B cell (primary cell): ENCODE data around the gene PLA2G2E. TPM values are rescaled to one million over a fixed set of nuclear protein-coding genes. Genes with fewer than 3 reads are reported as not detected.

Experiments used
- ATAC-seq: fragments of 200-7000 bp; cut with Tn5 transposase; one replicate; pipeline ENCODE4 v1.10.0; 2021; ENCODE audit warnings: low read depth, mild to moderate bottlenecking, moderate number of reproducible peaks, moderate library complexity
- CTCF ChIA-PET: fragments of 350-600 bp; sonication (Branson Sonifier 250); formaldehyde crosslinking; loops from one replicate; lab custom pipeline; 2021; ENCODE audit warnings: antibody characterized with exemption, inconsistent platforms; lab: Charles Lee
- POLR2A ChIA-PET: fragments of 350-600 bp; sonication (Branson Sonifier 250); formaldehyde crosslinking; loops from one replicate; lab custom pipeline; 2021; ENCODE audit warnings: antibody characterized with exemption; lab: Charles Lee
- DNase-seq: peaks from one replicate; pipeline ENCODE4 v3.0.0; 2013
- H2AFZ ChIP-seq: 2 replicates; pipeline ENCODE4 v1.6.1; 2012; ENCODE audit warnings: mild to moderate bottlenecking, low read depth, low read length; ENCODE audit not compliant: insufficient read depth, poor library complexity, severe bottlenecking
- H3K27ac ChIP-seq, 2 donors: 1 replicate in 1 of 2; 2 replicates in 1 of 2; pipeline ENCODE4 v1.5.1; 2012 to 2013; ENCODE audit warnings: low read length in 2 of 2, mild to moderate bottlenecking in 2 of 2, moderate library complexity in 1 of 2
- H3K27me3 ChIP-seq, 4 experiments: fragments of 200-600 bp in 1 of 4; sonication (generic) in 1 of 4; replicated peaks in 1 of 4; 1 replicate in 2 of 4; 2 replicates in 2 of 4; pipeline versions ENCODE4 v1.6.1 to v1.7.0; 2013 to 2016; ENCODE audit warnings: low read length in 3 of 4, mild to moderate bottlenecking in 2 of 4, mixed read lengths in 1 of 4, moderate library complexity in 1 of 4; ENCODE audit not compliant: insufficient read depth in 4 of 4, control insufficient read depth in 3 of 4; ENCODE audit errors: control extremely low read depth in 1 of 4
- H3K36me3 ChIP-seq, 2 experiments: replicated peaks in 1 of 2; 1 replicate in 1 of 2; 2 replicates in 1 of 2; pipeline versions ENCODE4 v1.6.1 to v1.7.1; 2013; ENCODE audit warnings: low read length in 1 of 2; ENCODE audit not compliant: insufficient read depth in 2 of 2, control insufficient read depth in 1 of 2; ENCODE audit errors: control extremely low read depth in 1 of 2, extremely low read depth in 1 of 2
- H3K4me1 ChIP-seq, 2 donors: fragments of 200-600 bp in 1 of 2; sonication (generic) in 1 of 2; 1 replicate in 1 of 2; 2 replicates in 1 of 2; pipeline versions ENCODE4 v1.5.1 to v1.6.1; 2013 to 2017; ENCODE audit warnings: low read length in 2 of 2; ENCODE audit not compliant: control insufficient read depth in 2 of 2, insufficient read depth in 2 of 2
- H3K4me2 ChIP-seq: replicated peaks from 2 replicates; pipeline ENCODE3; 2012; ENCODE audit warnings: mild to moderate bottlenecking, low read depth, low read length; ENCODE audit not compliant: poor library complexity, severe bottlenecking
- H3K4me3 ChIP-seq, 5 experiments: fragments of 200-600 bp in 1 of 5; sonication (generic) in 1 of 5; 1 replicate in 3 of 5; 2 replicates in 2 of 5; pipeline versions ENCODE4 v1.5.1 to v1.7.0; 2011 to 2016; ENCODE audit warnings: low read length in 4 of 5, mild to moderate bottlenecking in 4 of 5, low read depth in 2 of 5, control low read depth in 1 of 5, moderate library complexity in 1 of 5; ENCODE audit not compliant: insufficient read depth in 1 of 5; ENCODE audit errors: control extremely low read depth in 1 of 5, extremely low read depth in 1 of 5
- H3K79me2 ChIP-seq: fragments of 200-600 bp; sonication (generic); one replicate; pipeline ENCODE4 v1.6.0; 2016; ENCODE audit warnings: low read length; ENCODE audit not compliant: control insufficient read depth, insufficient read depth
- H3K9ac ChIP-seq: fragments of 200-600 bp; sonication (generic); 2 replicates; pipeline ENCODE4 v1.6.1; 2017; ENCODE audit warnings: mild to moderate bottlenecking, low read length, moderate library complexity
- H3K9me3 ChIP-seq, 3 donors: one replicate each; pipeline versions ENCODE4 v1.6.1 to v1.7.1; 2013; ENCODE audit warnings: low read length in 2 of 3; ENCODE audit not compliant: control insufficient read depth in 2 of 3, insufficient read depth in 1 of 3; ENCODE audit errors: control extremely low read depth in 1 of 3
- H4K20me1 ChIP-seq: 2 replicates; pipeline ENCODE4 v1.6.0; 2012; ENCODE audit warnings: mild to moderate bottlenecking, low read length; ENCODE audit not compliant: insufficient read depth, control insufficient read depth, poor library complexity, severe bottlenecking
- H3K27ac Mint-ChIP-seq: one replicate; pipeline ENCODE4 v1.8.0; 2021; ENCODE audit warnings: mixed read lengths
- H3K27me3 Mint-ChIP-seq: one replicate; pipeline ENCODE4 v1.8.0; 2021; ENCODE audit warnings: mixed read lengths
- H3K4me1 Mint-ChIP-seq: one replicate; pipeline ENCODE4 v1.8.0; 2021; ENCODE audit warnings: mixed read lengths
- H3K4me3 Mint-ChIP-seq: one replicate; pipeline ENCODE4 v1.8.0; 2021; ENCODE audit warnings: mixed read lengths
- H3K9me3 Mint-ChIP-seq: one replicate; pipeline ENCODE4 v1.8.0; 2022; ENCODE audit warnings: mixed read lengths; ENCODE audit not compliant: insufficient read depth
- CTCF ChIP-seq: fragments of 200-600 bp; IDR thresholded peaks from one replicate; pipeline ENCODE4 v1.8.0; 2022; ENCODE audit warnings: antibody characterized with exemption, mild to moderate bottlenecking
- EZH2 ChIP-seq: IDR thresholded peaks from 2 replicates; pipeline ENCODE4 v1.6.1; 2012; ENCODE audit warnings: borderline replicate concordance, low read depth, mild to moderate bottlenecking, moderate library complexity, low read length; ENCODE audit not compliant: insufficient read depth, poor library complexity, severe bottlenecking
- WGBS: methylation state at CpG from one replicate; pipeline ENCODE4 v1.1.5; 2013; ENCODE audit warnings: missing lambda C conversion rate; ENCODE audit not compliant: insufficient coverage; 5-methylcytosine and 5-hydroxymethylcytosine counted together
- intact Hi-C: fragments of 100-400 bp; cut with micrococcal nuclease; formaldehyde crosslinking; loops from one replicate; pipeline ENCODE4 v1.10.0; 2022
- polyA plus RNA-seq: library from polyadenylated mRNA; depleted of rRNA; stranded (reverse); fragments of >200 nt; gene quantifications from 2 replicates; pipeline ENCODE4 v1.2.3, GENCODE V29; 2012
- total RNA-seq, 2 donors: library from RNA; stranded (reverse); fragments of 120-200 nt in 1 of 2; gene quantifications; 1 replicate in 1 of 2; 2 replicates in 1 of 2; pipeline versions ENCODE4 v1.2.3 to v1.2.4, GENCODE V29; 2013 to 2022

The PLA2G2E gene
- total and polyA plus RNA-seq, 2 donors (not counting 1 experiment from before 2014, with no cell fraction given), result not detected

DNA sequence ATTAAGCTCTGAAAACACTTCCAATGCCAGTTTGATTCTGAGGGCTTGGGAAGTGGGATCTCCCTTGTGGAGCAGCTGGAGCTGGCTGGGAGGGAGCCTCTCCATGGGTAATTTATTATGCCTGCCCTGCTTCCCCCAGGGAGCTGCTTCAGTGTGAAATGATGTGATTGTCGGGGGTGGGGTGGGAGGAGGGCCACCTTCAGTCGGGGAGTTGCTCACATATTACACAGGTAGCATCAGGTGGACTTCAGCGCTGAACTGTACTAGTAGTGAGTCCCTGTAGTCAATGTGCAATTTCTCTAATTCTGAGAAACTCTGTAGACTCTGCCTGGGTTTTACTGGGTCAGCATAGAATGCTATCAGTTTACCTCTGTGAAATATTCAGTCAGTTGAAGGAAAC lies 12.8 kb downstream of the PLA2G2E start:
- no peak overlapping the region for H3K27ac ChIP-seq
- WGBS, result 100% methylated on average over 3 of the region's 3 CpGs
- H3K79me2 ChIP-seq, result no peaks in the 10 kb centered on the region
- no peak overlapping the region for H3K4me3 ChIP-seq
- POLR2A ChIA-PET, result no interaction called here
- no peaks in the 10 kb centered on the region for H3K27me3 Mint-ChIP-seq
- TF ChIP-seq CTCF, result no peak
- H3K9me3 ChIP-seq, result no peaks in the 10 kb centered on the region
- ATAC-seq (no peak), DNase-seq (no peak)
- H3K4me3 Mint-ChIP-seq, result no peak overlapping the region
- intact Hi-C loops, result no loop called here
- H4K20me1 ChIP-seq, result no peaks in the 10 kb centered on the region
- no peak overlapping the region for H2AFZ ChIP-seq
- no peak overlapping the region for H3K9ac ChIP-seq
- no peak overlapping the region for H3K27ac Mint-ChIP-seq
- H3K4me2 ChIP-seq, result no peak overlapping the region
- no peaks in the 10 kb centered on the region for H3K4me1 ChIP-seq
- H3K4me1 Mint-ChIP-seq, result no peaks in the 10 kb centered on the region
- H3K36me3 ChIP-seq, result peaks cover 6 to 70% of the 10 kb centered on the region in 2 experiments
- CTCF ChIA-PET, result interaction anchor here (0.7 kb wide), 1 partner anchor 241 kb away, joined by 3 read pairs; no protein-coding TSS in a partner anchor
- H3K27me3 ChIP-seq, result no peaks in the 10 kb centered on the region
- H3K9me3 Mint-ChIP-seq, result no peaks in the 10 kb centered on the region

DNA sequence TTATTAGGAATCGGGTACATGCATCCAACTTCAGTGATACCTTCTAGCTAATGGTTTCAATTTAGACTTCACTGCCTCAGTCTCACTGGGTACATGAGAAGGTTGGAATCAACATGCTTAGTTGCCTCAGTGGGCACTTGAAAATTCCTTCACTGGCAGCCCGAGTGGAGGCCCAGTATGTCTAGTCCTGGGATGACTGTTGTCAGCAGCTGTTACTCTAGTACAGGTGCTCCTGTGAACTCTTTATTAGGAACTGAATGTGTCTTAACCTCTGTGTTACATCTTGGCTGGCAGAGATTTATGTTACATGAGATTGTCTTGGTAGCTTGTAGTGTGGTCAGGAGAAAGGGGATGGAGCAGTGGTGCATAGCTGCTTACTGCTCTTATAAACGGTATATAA lies 13.4 kb downstream of the PLA2G2E start:
- 82% methylated on average over 1 of the region's 3 CpGs for WGBS
- H3K9me3 Mint-ChIP-seq, result no peaks in the 10 kb centered on the region
- CTCF ChIA-PET, result no interaction called here
- Histone ChIP-seq H3K27me3 (no peaks in the 10 kb centered on the region), H3K9me3 (no peaks in the 10 kb centered on the region), H3K79me2 (no peaks in the 10 kb centered on the region), H3K4me3 (no peak overlapping the region), H2AFZ (no peak overlapping the region), H3K4me1 (no peaks in the 10 kb centered on the region), H3K4me2 (no peak overlapping the region), H3K9ac (no peak overlapping the region), H3K36me3 (peaks cover 6 to 71% of the 10 kb centered on the region in 2 experiments), H3K27ac (no peak overlapping the region), H4K20me1 (no peaks in the 10 kb centered on the region)
- TF ChIP-seq CTCF (no peak), EZH2 (no peak)
- H3K4me3 Mint-ChIP-seq, result no peak overlapping the region
- no peak overlapping the region for H3K27ac Mint-ChIP-seq
- DNase-seq, result no peak
- H3K4me1 Mint-ChIP-seq, result no peaks in the 10 kb centered on the region
- intact Hi-C loops, result no loop called here
- POLR2A ChIA-PET, result no interaction called here
- no peaks in the 10 kb centered on the region for H3K27me3 Mint-ChIP-seq
- no peak for ATAC-seq
